ENCODE data around the gene SLITRK3. TPM values are rescaled to one million over a fixed set of nuclear protein-coding genes. Genes with fewer than 3 reads are reported as not detected.
A peak's percentile ranks its signal among the peaks of the same experiment; 100 is the strongest.

The SLITRK3 gene
- polyA plus RNA-seq, 2 of the 4 experiments (the other 2 are of a cell fraction): not detected

GRCh38 chr3:165233501-165234195, 37.5 kb upstream of the SLITRK3 start:
- Histone ChIP-seq H3K27ac (no peak overlapping the region), H3K4me1 (no peaks in the 10 kb centered on the region), H3K9me3 (no peaks in the 10 kb centered on the region), H3K4me2 (no peak overlapping the region), H3K4me3 (no peak overlapping the region)
- WGBS (ENCODE audit: missing lambda C conversion rate): 45% methylated on average over 5 of the region's 5 CpGs
- ChIA-PET CTCF (no interaction called here), POLR2A (no interaction called here)
- ATAC-seq: no peak
- DNase-seq (ENCODE audit: low read depth in 1 of 2, low spot score in 1 of 2): no peak
- no peak for FAIRE-seq
- TF ChIP-seq POLR2AphosphoS2 (conservative IDR thresholded peaks at IDR 0.05; ENCODE audit: low read length) (no peak), ZC3H11A (IDR thresholded peaks at IDR 0.05) (peak; percentile 80)

- ChIA-PET POLR2A (no interaction called here), CTCF (no interaction called here)
- FAIRE-seq (no peak), ATAC-seq (no peak), DNase-seq (ENCODE audit: low read depth in 1 of 2, low spot score in 1 of 2) (no peak)
- H3K9me3 ChIP-seq: no peaks in the 10 kb centered on the region
- no peak overlapping the region for H3K4me3 ChIP-seq
- TF ChIP-seq TFCP2L1 (CRISPR knock-in tag; IDR thresholded peaks at IDR 0.05): no peak
- TF ChIP-seq CTCF (IDR thresholded peaks at IDR 0.05): no peak
- no peak for TF ChIP-seq NFE2L2 (conservative IDR thresholded peaks at IDR 0.05; ENCODE audit: low read length)
- no peak for TF ChIP-seq USF2 (IDR thresholded peaks at IDR 0.05)
- no peak for TF ChIP-seq MYC (IDR thresholded peaks at IDR 0.05; ENCODE audit: borderline replicate concordance, low read length)
- no peak for TF ChIP-seq GATA3 (IDR thresholded peaks at IDR 0.05; ENCODE audit: borderline replicate concordance)
- TF ChIP-seq HES2 (IDR thresholded peaks at IDR 0.05): no peak
- no peak for TF ChIP-seq HDAC2 (IDR thresholded peaks at IDR 0.05)
- no peak for TF ChIP-seq FOSL2 (IDR thresholded peaks at IDR 0.05)
- TF ChIP-seq FOSL2 (CRISPR knock-in tag; IDR thresholded peaks at IDR 0.05): no peak
- no peak for TF ChIP-seq RFX5 (IDR thresholded peaks at IDR 0.05)
- TF ChIP-seq RNF2 (IDR thresholded peaks at IDR 0.05; ENCODE audit: borderline replicate concordance, low read depth): no peak
- TF ChIP-seq SREBF2 (IDR thresholded peaks at IDR 0.05): no peak
- no peak for TF ChIP-seq MAX (IDR thresholded peaks at IDR 0.05)
- TF ChIP-seq ZC3H11A (IDR thresholded peaks at IDR 0.05): no peak
- TF ChIP-seq BCL3 (IDR thresholded peaks at IDR 0.05): no peak
- TF ChIP-seq KDM1A (IDR thresholded peaks at IDR 0.05; ENCODE audit: low read depth): no peak
- no peak for TF ChIP-seq EP300 (IDR thresholded peaks at IDR 0.05)
- TF ChIP-seq ATOH8 (CRISPR knock-in tag; IDR thresholded peaks at IDR 0.05; ENCODE audit: low read depth): no peak
- TF ChIP-seq POLR2A (IDR thresholded peaks at IDR 0.05; ENCODE audit: low read length): no peak
- no peak overlapping the region for H3K27ac ChIP-seq
- H3K4me1 ChIP-seq: no peaks in the 10 kb centered on the region
- no peak overlapping the region for H3K4me2 ChIP-seq
- 4% methylated on average over 1 of the region's 1 CpG for WGBS (ENCODE audit: missing lambda C conversion rate)
Observed at GRCh38 chr3:165225604-165226003, 29.4 kb upstream of the SLITRK3 start.
